Activated CD8-positive, alpha-beta T cell treated with anti-CD3 and anti-CD28 coated beads, Interleukin-2, amount 10 ng/mL, durations not matched to agents 7 days and 5 days (primary cell): ENCODE results near the gene BICRA. TPM values are rescaled to one million over a fixed set of nuclear protein-coding genes. Genes with fewer than 3 reads are reported as not detected.
A peak's percentile ranks its signal among the peaks of the same experiment; 100 is the strongest.

ENCODE experiments used
- ATAC-seq: fragments of 150-1000 bp; cut with Tn5 transposase; one replicate; pipeline ENCODE4 v1.10.0; 2021; ENCODE audit warnings: moderate library complexity
- CTCF ChIA-PET: fragments of 350-600 bp; sonication (Branson Sonifier 250); formaldehyde crosslinking; loops from one replicate; lab custom pipeline; 2021; ENCODE audit warnings: antibody characterized with exemption; lab: Charles Lee
- POLR2A ChIA-PET: fragments of 350-600 bp; sonication (Branson Sonifier 250); formaldehyde crosslinking; loops from one replicate; lab custom pipeline; 2021; ENCODE audit warnings: antibody characterized with exemption; lab: Charles Lee
- DNase-seq: peaks from one replicate; pipeline ENCODE4 v3.0.0-alpha.2; 2020
- H3K27ac Mint-ChIP-seq: one replicate; pipeline ENCODE4 v1.8.0; 2021; ENCODE audit warnings: mild to moderate bottlenecking, mixed read lengths
- H3K27me3 Mint-ChIP-seq: one replicate; pipeline ENCODE4 v1.8.0; 2021; ENCODE audit warnings: low read depth, mixed read lengths
- H3K36me3 Mint-ChIP-seq: one replicate; pipeline ENCODE4 v1.8.0; 2021; ENCODE audit warnings: low read depth, mixed read lengths
- H3K4me1 Mint-ChIP-seq: one replicate; pipeline ENCODE4 v1.8.0; 2021; ENCODE audit warnings: low read depth, mixed read lengths
- H3K4me3 Mint-ChIP-seq: one replicate; pipeline ENCODE4 v1.8.0; 2021; ENCODE audit warnings: mild to moderate bottlenecking, mixed read lengths
- H3K9me3 Mint-ChIP-seq: one replicate; pipeline ENCODE4 v1.8.0; 2022; ENCODE audit warnings: mixed read lengths; ENCODE audit not compliant: insufficient read depth
- total RNA-seq, 2 experiments: library from RNA; stranded (reverse); gene quantifications; one replicate each; pipeline ENCODE4 v1.2.3, GENCODE V29; 2021

BICRA gene
- total RNA-seq, 2 experiments from 2014 or later, result 15.0 to 17.6 TPM

DNA sequence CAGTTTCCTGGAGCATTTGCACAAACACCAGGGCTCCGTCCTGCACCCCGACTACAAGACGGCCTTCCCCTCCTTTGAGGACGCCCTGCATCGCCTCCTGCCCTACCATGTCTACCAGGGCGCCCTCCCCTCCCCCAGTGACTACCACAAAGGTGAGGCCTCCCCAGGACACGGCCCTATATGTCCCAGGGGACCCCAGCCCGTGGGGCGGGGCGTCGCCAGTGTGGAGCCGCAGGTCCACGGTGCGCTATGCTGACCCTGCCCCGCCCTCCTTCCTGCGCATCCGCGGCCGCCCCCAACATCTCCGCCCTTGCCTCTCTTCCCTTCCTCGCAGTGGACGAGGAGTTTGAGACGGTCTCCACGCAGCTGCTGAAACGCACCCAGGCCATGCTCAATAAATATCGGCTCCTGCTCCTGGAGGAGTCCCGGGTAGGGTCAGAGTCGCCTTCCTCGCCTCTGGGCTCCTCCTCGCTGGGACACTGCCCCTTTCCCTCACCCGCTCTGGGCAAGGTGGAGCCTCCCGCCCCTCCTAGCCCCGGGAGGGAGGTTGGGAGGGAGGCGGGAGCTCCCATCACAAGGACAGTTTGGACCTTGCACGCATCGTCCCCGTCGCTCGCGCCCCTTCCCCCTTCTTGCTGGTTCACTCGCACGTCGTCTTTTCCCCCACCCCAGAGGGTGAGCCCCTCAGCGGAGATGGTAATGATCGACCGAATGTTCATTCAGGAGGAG lies 89.9 kb downstream of the BICRA start:
- POLR2A ChIA-PET, result no interaction called here
- Mint-ChIP-seq H3K4me1 (peaks cover 2% of the 10 kb centered on the region), H3K36me3 (peaks cover 15% of the 10 kb centered on the region), H3K4me3 (no peak overlapping the region), H3K27ac (no peak overlapping the region), H3K27me3 (no peaks in the 10 kb centered on the region), H3K9me3 (no peaks in the 10 kb centered on the region)
- DNase-seq (no peak), ATAC-seq (no peak)
- CTCF ChIA-PET, result interaction anchor here (0.7 to 2.7 kb wide), 21 partner anchors 9 to 271 kb away, joined by 3 to 21 read pairs (median 5); partner anchors contain the start of genes EHD2, KPTN and NAPA

DNA sequence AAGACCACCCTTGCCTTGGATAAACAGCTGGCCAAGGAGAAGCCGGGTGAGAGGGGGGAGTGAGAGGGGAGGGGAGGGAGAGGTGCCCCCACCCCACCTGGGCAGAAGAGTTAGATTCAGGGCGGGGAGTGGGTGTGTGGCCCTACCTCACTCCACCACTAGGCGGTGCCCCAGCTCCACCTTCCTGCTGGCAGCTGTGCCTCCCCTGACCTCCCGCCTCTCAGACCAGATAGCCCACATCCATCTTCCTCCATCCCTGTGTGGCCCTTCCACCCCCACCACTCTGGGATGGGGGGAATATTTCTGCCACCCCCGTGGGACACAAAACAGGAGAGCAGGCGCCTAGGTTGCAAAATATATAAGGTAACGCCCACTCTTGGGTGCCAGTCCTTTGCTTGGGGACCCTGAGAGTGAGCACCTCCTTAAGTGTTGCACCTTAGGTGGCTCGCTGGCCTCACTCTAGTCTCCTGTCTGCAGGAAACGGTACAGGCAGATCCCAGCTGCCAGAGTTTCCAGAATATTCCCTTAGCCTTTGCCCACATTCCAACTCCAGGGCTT lies 90.5 kb downstream of the BICRA start:
- peaks cover 15% of the 10 kb centered on the region for H3K36me3 Mint-ChIP-seq
- H3K27ac Mint-ChIP-seq, result no peak overlapping the region
- peak; percentile 60 for DNase-seq
- H3K4me3 Mint-ChIP-seq, result no peak overlapping the region
- no peak for ATAC-seq
- CTCF ChIA-PET, result interaction anchor here (0.7 to 2.7 kb wide), 21 partner anchors 9 to 271 kb away, joined by 3 to 21 read pairs (median 5); partner anchors contain the start of genes EHD2, KPTN and NAPA
- POLR2A ChIA-PET, result interaction anchor here (0.9 kb wide), 1 partner anchor 168 kb away, joined by 3 read pairs; no protein-coding TSS in a partner anchor
- H3K4me1 Mint-ChIP-seq, result peaks cover 2% of the 10 kb centered on the region
- no peaks in the 10 kb centered on the region for H3K27me3 Mint-ChIP-seq
- no peaks in the 10 kb centered on the region for H3K9me3 Mint-ChIP-seq

- ChIA-PET POLR2A (interaction anchor here (0.6 kb wide), 1 partner anchor 291 kb away, joined by 3 read pairs; no protein-coding TSS in a partner anchor), CTCF (interaction anchor here (1.1 to 1.4 kb wide), 2 partner anchors 12 to 256 kb away, joined by 3 to 4 read pairs; partner anchors contain the start of gene EHD2)
- Mint-ChIP-seq H3K27ac (no peak overlapping the region), H3K27me3 (no peaks in the 10 kb centered on the region), H3K4me1 (peaks cover 2% of the 10 kb centered on the region), H3K9me3 (no peaks in the 10 kb centered on the region), H3K36me3 (peaks cover 11% of the 10 kb centered on the region), H3K4me3 (no peak overlapping the region)
- no peak for ATAC-seq
- DNase-seq, result no peak
These were observed 92.2 kb downstream of the BICRA start for GRCh38 chr19:47700934-47701716.

DNA sequence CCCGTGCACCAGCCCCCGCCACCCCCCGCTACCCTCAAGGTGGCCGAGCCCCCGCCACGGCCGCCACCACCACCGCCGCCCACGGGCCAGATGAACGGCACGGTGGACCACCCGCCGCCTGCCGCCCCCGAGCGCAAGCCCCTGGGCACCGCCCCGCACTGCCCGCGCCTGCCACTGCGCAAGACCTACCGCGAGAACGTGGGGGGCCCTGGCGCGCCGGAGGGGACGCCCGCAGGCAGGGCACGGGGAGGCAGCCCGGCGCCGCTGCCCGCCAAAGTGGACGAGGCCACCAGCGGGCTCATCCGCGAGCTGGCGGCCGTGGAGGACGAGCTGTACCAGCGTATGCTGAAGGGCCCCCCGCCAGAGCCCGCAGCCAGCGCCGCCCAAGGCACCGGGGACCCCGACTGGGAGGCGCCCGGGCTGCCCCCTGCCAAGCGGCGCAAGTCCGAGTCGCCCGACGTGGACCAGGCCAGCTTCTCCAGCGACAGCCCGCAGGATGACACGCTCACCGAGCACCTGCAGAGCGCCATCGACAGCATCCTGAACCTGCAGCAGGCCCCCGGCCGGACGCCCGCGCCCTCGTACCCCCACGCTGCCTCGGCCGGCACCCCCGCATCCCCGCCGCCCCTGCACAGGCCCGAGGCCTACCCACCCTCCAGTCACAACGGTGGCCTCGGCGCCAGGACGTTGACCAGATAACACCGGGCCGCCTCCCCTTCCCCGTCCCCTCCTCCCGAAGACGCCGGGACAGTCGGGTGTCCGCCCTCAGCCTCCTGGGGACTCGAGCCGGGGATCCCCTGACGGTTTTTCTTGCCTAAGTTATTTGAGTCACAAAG lies 93.0 kb downstream of the BICRA start:
- Mint-ChIP-seq H3K9me3 (no peaks in the 10 kb centered on the region), H3K36me3 (peaks cover 11% of the 10 kb centered on the region), H3K27ac (no peak overlapping the region), H3K4me1 (peaks cover 2% of the 10 kb centered on the region), H3K27me3 (no peaks in the 10 kb centered on the region), H3K4me3 (no peak overlapping the region)
- POLR2A ChIA-PET, result interaction anchor here (0.6 kb wide), 1 partner anchor 292 kb away, joined by 3 read pairs; no protein-coding TSS in a partner anchor
- DNase-seq (no peak), ATAC-seq (no peak)
- CTCF ChIA-PET, result interaction anchor here (1.1 to 8.4 kb wide), 2 partner anchors 11 to 265 kb away, joined by 4 to 118 read pairs; partner anchors contain the start of gene EHD2

GRCh38 chr19:47702671-47703070 lies 93.7 kb downstream of the BICRA start:
- peaks cover 11% of the 10 kb centered on the region for H3K36me3 Mint-ChIP-seq
- DNase-seq, result no peak
- H3K27ac Mint-ChIP-seq, result no peak overlapping the region
- no peaks in the 10 kb centered on the region for H3K27me3 Mint-ChIP-seq
- H3K9me3 Mint-ChIP-seq, result no peaks in the 10 kb centered on the region
- ATAC-seq, result no peak
- ChIA-PET POLR2A (no interaction called here), CTCF (interaction anchor here (1.7 to 8.4 kb wide), 2 partner anchors 10 to 266 kb away, joined by 9 to 118 read pairs; partner anchors contain the start of gene EHD2)
- H3K4me1 Mint-ChIP-seq, result peaks cover 6% of the 10 kb centered on the region
- no peak overlapping the region for H3K4me3 Mint-ChIP-seq

- Mint-ChIP-seq H3K4me1 (peaks cover 5% of the 10 kb centered on the region), H3K36me3 (peaks cover 11% of the 10 kb centered on the region), H3K27ac (no peak overlapping the region), H3K4me3 (no peak overlapping the region), H3K9me3 (no peaks in the 10 kb centered on the region), H3K27me3 (no peaks in the 10 kb centered on the region)
- CTCF ChIA-PET, result interaction anchor here (0.9 to 8.4 kb wide), 4 partner anchors 10 to 266 kb away, joined by 3 to 118 read pairs (median 6); partner anchors contain the start of genes EHD2 and KPTN
- ATAC-seq (no peak), DNase-seq (no peak)
- POLR2A ChIA-PET, result no interaction called here
These were observed 94.4 kb downstream of the BICRA start for GRCh38 chr19:47703301-47703700.

GRCh38 chr19:47704024-47704423 lies 95.1 kb downstream of the BICRA start:
- H3K36me3 Mint-ChIP-seq, result peaks cover 11% of the 10 kb centered on the region
- CTCF ChIA-PET, result interaction anchor here (0.9 to 8.4 kb wide), 5 partner anchors 9 to 267 kb away, joined by 3 to 118 read pairs (median 4); partner anchors contain the start of genes EHD2, KPTN and NAPA
- H3K9me3 Mint-ChIP-seq, result no peaks in the 10 kb centered on the region
- ATAC-seq (no peak), DNase-seq (no peak)
- no peak overlapping the region for H3K27ac Mint-ChIP-seq
- no peak overlapping the region for H3K4me3 Mint-ChIP-seq
- POLR2A ChIA-PET, result no interaction called here
- peaks cover 5% of the 10 kb centered on the region for H3K4me1 Mint-ChIP-seq
- H3K27me3 Mint-ChIP-seq, result no peaks in the 10 kb centered on the region

DNA sequence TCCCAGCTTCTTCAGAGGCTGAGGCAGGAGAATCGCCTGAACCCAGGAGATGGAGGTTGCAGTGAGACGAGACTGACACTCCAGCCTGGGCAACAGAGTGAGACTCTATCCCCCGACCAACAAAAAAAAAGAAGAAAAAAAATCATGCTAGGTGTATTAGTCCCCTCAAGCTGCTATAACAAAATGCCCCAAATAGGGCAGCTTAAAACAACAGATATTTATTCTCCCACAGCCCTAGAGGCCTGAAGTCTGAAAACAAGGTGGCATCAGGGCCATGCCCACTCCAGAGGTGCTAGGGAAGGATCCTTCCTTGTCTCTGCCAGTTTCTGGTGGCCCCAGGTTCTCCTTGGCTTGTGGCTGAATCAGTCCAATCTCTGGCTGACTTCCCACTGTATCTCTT lies 95.7 kb downstream of the BICRA start:
- H3K27me3 Mint-ChIP-seq, result no peaks in the 10 kb centered on the region
- CTCF ChIA-PET, result interaction anchor here (1.2 to 8.4 kb wide), 4 partner anchors 189 to 272 kb away, joined by 3 to 118 read pairs (median 7); partner anchors contain the start of genes KPTN and NAPA
- H3K4me3 Mint-ChIP-seq, result no peak overlapping the region
- peaks cover 5% of the 10 kb centered on the region for H3K4me1 Mint-ChIP-seq
- peaks cover 11% of the 10 kb centered on the region for H3K36me3 Mint-ChIP-seq
- POLR2A ChIA-PET, result no interaction called here
- no peaks in the 10 kb centered on the region for H3K9me3 Mint-ChIP-seq
- ATAC-seq (no peak), DNase-seq (no peak)
- no peak overlapping the region for H3K27ac Mint-ChIP-seq

DNA sequence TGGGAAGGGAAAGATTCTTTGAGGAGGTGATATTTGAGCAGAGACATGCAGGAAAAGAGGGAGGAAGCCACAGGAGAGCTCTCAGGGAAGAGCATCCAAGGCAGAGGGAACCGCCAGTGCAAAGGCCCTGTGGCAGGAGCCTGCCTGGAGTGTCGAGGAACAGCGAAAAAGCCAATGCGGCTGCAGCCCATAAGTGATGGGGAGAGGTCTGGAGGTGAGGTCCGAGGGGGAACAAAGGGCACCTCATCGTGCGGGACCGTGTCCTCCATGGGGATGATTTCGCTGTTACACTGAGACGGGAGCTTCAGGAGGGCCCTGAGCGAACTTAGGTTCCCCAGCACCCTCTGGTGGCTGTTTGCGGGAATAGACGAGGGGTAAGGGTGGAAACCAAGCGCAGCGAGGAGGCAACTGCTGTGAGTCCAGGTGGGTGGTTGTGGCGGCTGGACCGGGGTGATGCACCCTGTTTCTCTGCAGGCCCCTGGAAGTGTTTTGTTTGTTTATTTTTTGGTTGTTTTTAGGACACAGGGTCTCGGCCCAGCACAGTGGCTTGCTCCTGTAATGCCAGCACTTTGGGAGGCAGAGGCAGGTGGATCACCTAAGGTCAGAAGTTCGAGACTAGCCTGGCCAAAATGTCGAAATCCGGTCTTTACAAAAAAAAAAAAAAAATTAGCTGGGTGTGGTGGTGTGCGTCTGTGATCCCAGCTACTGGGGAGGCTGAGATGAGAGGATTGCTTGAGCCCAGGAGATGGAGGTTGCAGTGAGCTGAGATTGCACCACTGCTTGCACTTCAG lies 98.4 kb downstream of the BICRA start:
- CTCF ChIA-PET, result interaction anchor here (0.7 to 8.4 kb wide), 20 partner anchors 8 to 411 kb away, joined by 3 to 118 read pairs (median 4); partner anchors contain the start of gene KPTN
- peaks cover 5% of the 10 kb centered on the region for H3K4me1 Mint-ChIP-seq
- POLR2A ChIA-PET, result interaction anchor here (1.6 kb wide), 1 partner anchor 271 kb away, joined by 10 read pairs; no protein-coding TSS in a partner anchor
- no peak overlapping the region for H3K4me3 Mint-ChIP-seq
- DNase-seq, result peak; percentile 87
- no peaks in the 10 kb centered on the region for H3K9me3 Mint-ChIP-seq
- ATAC-seq, result peak; percentile 96
- H3K27ac Mint-ChIP-seq, result no peak overlapping the region
- H3K36me3 Mint-ChIP-seq, result peaks cover 7% of the 10 kb centered on the region
- peaks cover 5% of the 10 kb centered on the region for H3K27me3 Mint-ChIP-seq
